ENCODE data around the gene DEF6.

DNA sequence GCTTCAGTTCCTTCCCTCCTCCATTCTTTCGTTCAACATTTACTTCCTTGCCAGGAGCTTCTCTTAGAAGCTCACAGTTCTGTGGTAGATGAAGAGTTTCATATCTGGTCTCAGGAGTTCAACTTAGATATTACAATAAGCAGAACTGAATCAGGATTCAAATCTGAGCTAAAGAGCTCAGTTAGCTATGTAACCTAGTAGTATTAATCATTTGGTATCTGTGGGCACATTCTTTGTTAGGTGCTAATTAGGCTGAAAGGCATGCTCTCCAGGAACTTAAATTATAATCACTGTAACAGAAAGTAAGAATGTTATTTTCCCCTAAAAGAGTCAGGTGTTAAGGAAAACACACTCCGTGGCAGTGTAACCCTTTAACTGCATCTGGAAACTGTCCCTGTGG, 29.7 kb upstream of the DEF6 start:
- TF ChIP-seq POLR2A (IDR thresholded peaks at IDR 0.05), result no peak
- TF ChIP-seq, protein P1, sequence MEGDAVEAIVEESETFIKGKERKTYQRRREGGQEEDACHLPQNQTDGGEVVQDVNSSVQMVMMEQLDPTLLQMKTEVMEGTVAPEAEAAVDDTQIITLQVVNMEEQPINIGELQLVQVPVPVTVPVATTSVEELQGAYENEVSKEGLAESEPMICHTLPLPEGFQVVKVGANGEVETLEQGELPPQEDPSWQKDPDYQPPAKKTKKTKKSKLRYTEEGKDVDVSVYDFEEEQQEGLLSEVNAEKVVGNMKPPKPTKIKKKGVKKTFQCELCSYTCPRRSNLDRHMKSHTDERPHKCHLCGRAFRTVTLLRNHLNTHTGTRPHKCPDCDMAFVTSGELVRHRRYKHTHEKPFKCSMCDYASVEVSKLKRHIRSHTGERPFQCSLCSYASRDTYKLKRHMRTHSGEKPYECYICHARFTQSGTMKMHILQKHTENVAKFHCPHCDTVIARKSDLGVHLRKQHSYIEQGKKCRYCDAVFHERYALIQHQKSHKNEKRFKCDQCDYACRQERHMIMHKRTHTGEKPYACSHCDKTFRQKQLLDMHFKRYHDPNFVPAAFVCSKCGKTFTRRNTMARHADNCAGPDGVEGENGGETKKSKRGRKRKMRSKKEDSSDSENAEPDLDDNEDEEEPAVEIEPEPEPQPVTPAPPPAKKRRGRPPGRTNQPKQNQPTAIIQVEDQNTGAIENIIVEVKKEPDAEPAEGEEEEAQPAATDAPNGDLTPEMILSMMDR (IDR thresholded peaks at IDR 0.05), result no peak

All from heart left ventricle (tissue), 13 donors.